IMR-90 (cell line): Measurements from ENCODE around the gene CCDC182.

Source experiments
- BHLHE40 ChIP-seq: fragments of 150-350 bp; IDR thresholded peaks from 2 replicates; pipeline ENCODE4 v1.6.1; 2016; ENCODE audit warnings: mild to moderate bottlenecking, low read depth, low read length
- CEBPB ChIP-seq: IDR thresholded peaks from 2 replicates; pipeline ENCODE4 v1.6.1; 2012; ENCODE audit warnings: low read depth, low read length, improper control_type of control experiment
- CHD1 ChIP-seq: IDR thresholded peaks from 2 replicates; pipeline ENCODE4 v1.6.1; 2012; ENCODE audit warnings: low read depth, low read length, improper control_type of control experiment
- MAFK ChIP-seq: IDR thresholded peaks from 2 replicates; pipeline ENCODE4 v1.6.1; 2012; ENCODE audit warnings: low read depth, low read length, improper control_type of control experiment
- MXI1 ChIP-seq: IDR thresholded peaks from 2 replicates; pipeline ENCODE4 v1.6.1; 2012; ENCODE audit warnings: low read depth, mild to moderate bottlenecking, low read length, moderate library complexity, borderline replicate concordance
- NFE2L2 ChIP-seq: fragments of 150-350 bp; IDR thresholded peaks from 2 replicates; pipeline ENCODE4 v1.6.1; 2016; ENCODE audit warnings: low read depth, mild to moderate bottlenecking, low read length
- POLR2A ChIP-seq: IDR thresholded peaks from 2 replicates; pipeline ENCODE4 v1.6.1; 2012; ENCODE audit warnings: mild to moderate bottlenecking, low read depth, low read length
- RAD21 ChIP-seq: IDR thresholded peaks from 2 replicates; pipeline ENCODE4 v1.6.1; 2012; ENCODE audit warnings: low read length, improper control_type of control experiment
- RCOR1 ChIP-seq: IDR thresholded peaks from 2 replicates; pipeline ENCODE4 v1.6.1; 2012; ENCODE audit warnings: mild to moderate bottlenecking, low read length, improper control_type of control experiment; ENCODE audit not compliant: insufficient replicate concordance
- SMC3 ChIP-seq: fragments of 150-350 bp; IDR thresholded peaks from 2 replicates; pipeline ENCODE4 v1.6.1; 2016; ENCODE audit warnings: low read depth, mild to moderate bottlenecking, antibody characterized with exemption, low read length, moderate library complexity
- TF ChIP-seq, protein P1 (sequence below): conservative IDR thresholded peaks from 2 replicates; pipeline ENCODE4 v1.5.1; 2012; ENCODE audit warnings: mild to moderate bottlenecking, low read depth, low read length, improper control_type of control experiment
- TF ChIP-seq, protein P2 (sequence below): fragments of 150-350 bp; IDR thresholded peaks from 2 replicates; pipeline ENCODE4 v1.6.1; 2017; ENCODE audit warnings: mild to moderate bottlenecking, antibody characterized with exemption, low read length, low read depth
- TF ChIP-seq, protein P3 (sequence below): fragments of 150-350 bp; IDR thresholded peaks from 2 replicates; pipeline ENCODE4 v1.6.1; 2016; ENCODE audit warnings: low read depth, mild to moderate bottlenecking, low read length, moderate library complexity, borderline replicate concordance

DNA sequence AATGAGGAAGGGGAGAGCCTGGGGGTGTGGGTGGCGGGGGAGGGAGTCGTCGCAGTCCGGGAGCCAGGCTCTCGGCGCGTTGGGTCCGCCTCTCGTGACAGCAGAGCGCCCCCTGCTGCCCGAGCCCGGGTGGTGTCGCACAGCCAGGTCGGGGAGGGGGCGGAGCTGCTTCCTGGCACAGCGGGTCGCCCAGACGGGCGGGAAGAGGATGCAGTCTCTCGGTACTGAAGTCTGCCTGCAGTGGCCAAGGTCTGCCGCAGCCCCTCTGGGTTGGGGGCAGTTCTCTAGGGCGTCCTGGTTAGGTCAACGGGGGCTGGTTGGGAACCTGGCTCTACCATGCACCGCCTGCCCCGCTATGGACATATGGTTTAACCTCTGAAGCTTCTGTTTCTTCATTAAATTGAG, 38.2 kb upstream of the CCDC182 start:
- no peak for TF ChIP-seq CEBPB
- TF ChIP-seq, protein P1, sequence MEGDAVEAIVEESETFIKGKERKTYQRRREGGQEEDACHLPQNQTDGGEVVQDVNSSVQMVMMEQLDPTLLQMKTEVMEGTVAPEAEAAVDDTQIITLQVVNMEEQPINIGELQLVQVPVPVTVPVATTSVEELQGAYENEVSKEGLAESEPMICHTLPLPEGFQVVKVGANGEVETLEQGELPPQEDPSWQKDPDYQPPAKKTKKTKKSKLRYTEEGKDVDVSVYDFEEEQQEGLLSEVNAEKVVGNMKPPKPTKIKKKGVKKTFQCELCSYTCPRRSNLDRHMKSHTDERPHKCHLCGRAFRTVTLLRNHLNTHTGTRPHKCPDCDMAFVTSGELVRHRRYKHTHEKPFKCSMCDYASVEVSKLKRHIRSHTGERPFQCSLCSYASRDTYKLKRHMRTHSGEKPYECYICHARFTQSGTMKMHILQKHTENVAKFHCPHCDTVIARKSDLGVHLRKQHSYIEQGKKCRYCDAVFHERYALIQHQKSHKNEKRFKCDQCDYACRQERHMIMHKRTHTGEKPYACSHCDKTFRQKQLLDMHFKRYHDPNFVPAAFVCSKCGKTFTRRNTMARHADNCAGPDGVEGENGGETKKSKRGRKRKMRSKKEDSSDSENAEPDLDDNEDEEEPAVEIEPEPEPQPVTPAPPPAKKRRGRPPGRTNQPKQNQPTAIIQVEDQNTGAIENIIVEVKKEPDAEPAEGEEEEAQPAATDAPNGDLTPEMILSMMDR, result peak; percentile 61
- TF ChIP-seq, protein P2, sequence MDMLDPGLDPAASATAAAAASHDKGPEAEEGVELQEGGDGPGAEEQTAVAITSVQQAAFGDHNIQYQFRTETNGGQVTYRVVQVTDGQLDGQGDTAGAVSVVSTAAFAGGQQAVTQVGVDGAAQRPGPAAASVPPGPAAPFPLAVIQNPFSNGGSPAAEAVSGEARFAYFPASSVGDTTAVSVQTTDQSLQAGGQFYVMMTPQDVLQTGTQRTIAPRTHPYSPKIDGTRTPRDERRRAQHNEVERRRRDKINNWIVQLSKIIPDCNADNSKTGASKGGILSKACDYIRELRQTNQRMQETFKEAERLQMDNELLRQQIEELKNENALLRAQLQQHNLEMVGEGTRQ, result no peak
- TF ChIP-seq POLR2A, result no peak
- peak; percentile 54 for TF ChIP-seq RAD21
- no peak for TF ChIP-seq NFE2L2
- TF ChIP-seq MXI1, result no peak
- TF ChIP-seq, protein P3, sequence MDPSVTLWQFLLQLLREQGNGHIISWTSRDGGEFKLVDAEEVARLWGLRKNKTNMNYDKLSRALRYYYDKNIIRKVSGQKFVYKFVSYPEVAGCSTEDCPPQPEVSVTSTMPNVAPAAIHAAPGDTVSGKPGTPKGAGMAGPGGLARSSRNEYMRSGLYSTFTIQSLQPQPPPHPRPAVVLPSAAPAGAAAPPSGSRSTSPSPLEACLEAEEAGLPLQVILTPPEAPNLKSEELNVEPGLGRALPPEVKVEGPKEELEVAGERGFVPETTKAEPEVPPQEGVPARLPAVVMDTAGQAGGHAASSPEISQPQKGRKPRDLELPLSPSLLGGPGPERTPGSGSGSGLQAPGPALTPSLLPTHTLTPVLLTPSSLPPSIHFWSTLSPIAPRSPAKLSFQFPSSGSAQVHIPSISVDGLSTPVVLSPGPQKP, result no peak
- no peak for TF ChIP-seq RCOR1
- no peak for TF ChIP-seq MAFK
- TF ChIP-seq SMC3, result peak; percentile 46
- TF ChIP-seq BHLHE40, result no peak
- no peak for TF ChIP-seq CHD1
